GM12864 (cell line): ENCODE measurements around the gene FRAT2.

Experiments used
- DNase-seq: peaks from one replicate; pipeline ENCODE4 v3.0.0-alpha.2; 2011; ENCODE audit warnings: low read depth
- H3K4me3 ChIP-seq: 2 replicates; pipeline ENCODE4 v1.5.1; 2011; ENCODE audit warnings: mild to moderate bottlenecking, low read depth, low read length, control low read depth
- CTCF ChIP-seq: IDR thresholded peaks from 2 replicates; pipeline ENCODE4 v1.5.1; 2011; ENCODE audit warnings: low read depth, mild to moderate bottlenecking, moderate library complexity, low read length, control low read depth, inconsistent platforms; ENCODE audit errors: missing control alignments

Gene FRAT2

DNA sequence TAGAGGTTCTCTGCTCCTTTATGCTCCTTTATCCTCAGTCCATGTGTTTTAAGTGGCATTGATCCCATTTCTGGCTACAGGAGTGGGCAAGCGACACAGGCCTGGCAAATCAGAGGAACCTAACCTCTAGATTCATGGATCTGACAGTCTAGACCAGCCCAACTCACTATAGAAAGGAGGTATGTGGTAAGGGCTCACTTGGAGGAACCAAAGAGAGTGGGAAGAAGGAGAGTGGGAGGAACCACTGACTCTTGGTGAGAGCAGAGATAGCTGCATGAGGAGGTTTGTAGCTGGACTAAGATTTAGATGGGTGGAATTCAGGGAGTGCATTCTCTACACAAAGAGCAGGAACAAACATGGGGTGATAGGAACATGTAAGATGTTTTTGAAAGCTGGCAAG, 27.1 kb downstream of the FRAT2 start:
- DNase-seq, result no peak
- TF ChIP-seq CTCF, result no peak
- H3K4me3 ChIP-seq, result no peak overlapping the region

- TF ChIP-seq CTCF, result no peak
- H3K4me3 ChIP-seq, result no peak overlapping the region
- no peak for DNase-seq
These were observed 32.3 kb downstream of the FRAT2 start for GRCh38 chr10:97302088-97302791.

DNA sequence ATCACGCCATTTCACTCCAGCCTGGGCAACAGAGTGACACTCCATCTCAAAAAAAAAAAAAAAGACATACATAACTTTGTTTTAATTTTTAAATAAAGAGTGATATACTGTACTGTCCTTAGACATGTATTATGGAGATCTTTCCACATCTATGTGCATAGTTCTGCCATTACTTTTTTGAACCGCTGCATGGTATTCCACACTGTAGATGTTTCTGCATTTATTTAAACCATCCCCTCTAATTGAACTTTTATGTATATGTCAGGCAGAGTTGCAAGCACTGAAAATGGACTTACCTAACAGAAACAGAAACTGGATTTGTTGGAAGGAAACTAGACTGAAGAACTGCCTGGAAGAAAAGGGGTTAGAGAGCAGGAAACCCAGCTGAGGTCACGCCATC, 33.5 kb downstream of the FRAT2 start:
- no peak overlapping the region for H3K4me3 ChIP-seq
- TF ChIP-seq CTCF, result no peak
- DNase-seq, result no peak

- H3K4me3 ChIP-seq, result no peak overlapping the region
- no peak for TF ChIP-seq CTCF
- no peak for DNase-seq
These were observed 36.3 kb downstream of the FRAT2 start for GRCh38 chr10:97298223-97298571.

DNA sequence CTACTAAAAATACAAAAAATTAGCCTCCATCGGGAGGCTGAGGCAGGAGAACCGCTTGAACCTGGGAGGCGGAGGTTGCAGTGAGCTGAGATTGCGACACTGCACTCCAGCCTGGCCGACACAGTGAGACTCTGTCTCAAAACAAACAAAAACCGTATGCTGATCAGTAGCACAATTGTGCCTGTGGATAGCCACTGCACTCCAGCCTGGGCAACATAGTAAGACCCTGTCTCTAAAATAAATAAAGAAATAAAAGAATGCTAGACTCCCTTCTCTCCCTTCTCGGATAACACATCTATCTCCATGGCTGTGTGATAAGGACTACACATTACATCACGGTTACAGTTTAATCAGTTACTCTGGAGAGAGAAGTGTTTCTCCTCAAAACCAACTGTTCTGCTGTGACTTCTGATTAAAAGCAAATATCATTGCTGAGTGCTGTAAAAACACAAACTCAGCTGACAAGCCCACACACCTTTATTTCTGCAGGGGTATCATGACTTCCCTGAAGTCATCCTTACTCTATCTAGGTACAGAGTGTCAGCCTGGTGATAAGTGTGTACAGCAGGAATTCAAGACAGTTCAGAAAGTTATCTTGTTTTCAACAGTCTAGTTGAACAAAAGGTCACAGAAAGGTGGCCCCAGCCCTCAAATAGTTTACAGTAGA, 36.8 kb downstream of the FRAT2 start:
- TF ChIP-seq CTCF, result no peak
- no peak for DNase-seq
- no peak overlapping the region for H3K4me3 ChIP-seq

DNA sequence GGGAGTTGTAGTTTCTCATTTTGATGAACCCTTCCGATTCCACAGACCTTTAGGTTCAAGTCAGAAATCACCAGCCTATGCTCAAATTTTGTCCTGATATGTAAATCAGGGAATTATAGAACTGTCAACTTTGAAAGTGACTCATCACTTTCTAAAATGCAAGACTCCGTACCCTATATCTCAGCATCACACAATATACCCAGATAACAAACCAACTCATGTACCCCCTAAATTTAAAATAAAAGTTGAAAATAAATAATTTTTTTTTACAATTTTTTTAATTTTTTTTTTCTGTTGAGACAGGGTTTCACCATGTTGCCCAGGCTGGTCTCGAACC, 41.7 kb downstream of the FRAT2 start:
- no peak for DNase-seq
- no peak overlapping the region; the same call in 1 of the 2 replicates for H3K4me3 ChIP-seq
- TF ChIP-seq CTCF, result no peak
